ENCODE measurements around the gene STX4.

Gene STX4

GRCh38 chr16:31031276-31031675 lies 2.1 kb upstream of the STX4 start:
- TF ChIP-seq, protein P1, sequence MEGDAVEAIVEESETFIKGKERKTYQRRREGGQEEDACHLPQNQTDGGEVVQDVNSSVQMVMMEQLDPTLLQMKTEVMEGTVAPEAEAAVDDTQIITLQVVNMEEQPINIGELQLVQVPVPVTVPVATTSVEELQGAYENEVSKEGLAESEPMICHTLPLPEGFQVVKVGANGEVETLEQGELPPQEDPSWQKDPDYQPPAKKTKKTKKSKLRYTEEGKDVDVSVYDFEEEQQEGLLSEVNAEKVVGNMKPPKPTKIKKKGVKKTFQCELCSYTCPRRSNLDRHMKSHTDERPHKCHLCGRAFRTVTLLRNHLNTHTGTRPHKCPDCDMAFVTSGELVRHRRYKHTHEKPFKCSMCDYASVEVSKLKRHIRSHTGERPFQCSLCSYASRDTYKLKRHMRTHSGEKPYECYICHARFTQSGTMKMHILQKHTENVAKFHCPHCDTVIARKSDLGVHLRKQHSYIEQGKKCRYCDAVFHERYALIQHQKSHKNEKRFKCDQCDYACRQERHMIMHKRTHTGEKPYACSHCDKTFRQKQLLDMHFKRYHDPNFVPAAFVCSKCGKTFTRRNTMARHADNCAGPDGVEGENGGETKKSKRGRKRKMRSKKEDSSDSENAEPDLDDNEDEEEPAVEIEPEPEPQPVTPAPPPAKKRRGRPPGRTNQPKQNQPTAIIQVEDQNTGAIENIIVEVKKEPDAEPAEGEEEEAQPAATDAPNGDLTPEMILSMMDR (IDR thresholded peaks at IDR 0.05) = no peak
- Histone ChIP-seq H3K27ac (peak overlapping the region; percentile 92), H3K4me3 (ENCODE audit: low read depth in 1 of 2, low read length in 1 of 2) (no peak overlapping the region), H3K4me1 (ENCODE audit: control insufficient read depth in 1 of 2, insufficient read depth in 1 of 2, low read depth in 1 of 2, low read length in 1 of 2) (peaks cover 16 to 26% of the 10 kb centered on the region in 2 experiments), H3K27me3 (no peaks in the 10 kb centered on the region), H3K9me3 (no peaks in the 10 kb centered on the region), H3K36me3 (peaks cover 7% of the 10 kb centered on the region)

DNA sequence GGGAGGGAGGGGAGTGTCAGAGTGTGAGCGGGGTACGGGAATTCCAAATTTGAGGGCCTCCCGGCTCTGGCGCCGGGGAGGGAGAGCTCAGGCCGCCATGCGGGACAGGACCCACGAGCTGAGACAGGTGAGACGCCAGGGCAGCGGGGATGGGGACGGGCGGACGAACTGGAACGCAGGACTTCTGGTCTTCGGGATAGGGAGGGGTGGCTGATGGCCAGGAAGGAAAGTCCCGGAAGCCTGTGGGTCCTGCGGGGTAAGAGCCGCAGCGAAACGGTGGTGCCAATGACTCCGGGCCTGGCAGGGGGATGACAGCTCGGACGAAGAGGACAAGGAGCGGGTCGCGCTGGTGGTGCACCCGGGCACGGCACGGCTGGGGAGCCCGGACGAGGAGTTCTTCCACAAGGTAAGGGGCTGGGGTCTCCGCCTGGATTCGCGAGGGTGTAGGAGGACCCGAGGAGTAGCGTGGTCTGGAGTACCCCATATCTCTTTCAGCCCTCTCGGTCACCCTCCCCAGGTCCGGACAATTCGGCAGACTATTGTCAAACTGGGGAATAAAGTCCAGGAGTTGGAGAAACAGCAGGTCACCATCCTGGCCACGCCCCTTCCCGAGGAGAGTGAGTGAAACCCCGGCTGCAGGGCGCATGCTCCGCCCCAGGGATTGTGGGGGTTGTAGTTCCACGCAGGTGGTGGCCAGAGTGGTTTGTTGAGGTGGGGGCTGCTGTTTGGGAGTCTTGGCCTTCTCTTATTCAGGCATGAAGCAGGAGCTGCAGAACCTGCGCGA lies 543 bp downstream of the STX4 start:
- peak overlapping the region; percentile 92 for H3K27ac ChIP-seq
- H3K4me1 ChIP-seq (ENCODE audit: control insufficient read depth in 1 of 2, insufficient read depth in 1 of 2, low read depth in 1 of 2, low read length in 1 of 2) = peaks cover 20 to 33% of the 10 kb centered on the region in 2 experiments
- peak overlapping the region; percentile 74 to 99 for H3K4me3 ChIP-seq (ENCODE audit: low read depth in 1 of 2, low read length in 1 of 2)
- no peaks in the 10 kb centered on the region for H3K9me3 ChIP-seq
- H3K27me3 ChIP-seq = no peaks in the 10 kb centered on the region
- H3K36me3 ChIP-seq = peaks cover 23% of the 10 kb centered on the region
- TF ChIP-seq, protein P1 (IDR thresholded peaks at IDR 0.05) = no peak

- TF ChIP-seq, protein P1 (IDR thresholded peaks at IDR 0.05) = no peak
- Histone ChIP-seq H3K36me3 (peaks cover 49% of the 10 kb centered on the region), H3K4me1 (ENCODE audit: control insufficient read depth in 1 of 2, insufficient read depth in 1 of 2, low read depth in 1 of 2, low read length in 1 of 2) (peaks cover 20 to 33% of the 10 kb centered on the region in 2 experiments), H3K27ac (peak overlapping the region; percentile 92), H3K27me3 (no peaks in the 10 kb centered on the region), H3K9me3 (no peaks in the 10 kb centered on the region), H3K4me3 (ENCODE audit: low read depth in 1 of 2, low read length in 1 of 2) (no peak overlapping the region)
Measured at GRCh38 chr16:31036691-31037090, 3.3 kb downstream of the STX4 start.

GRCh38 chr16:31038993-31039392 lies 5.6 kb downstream of the STX4 start:
- no peak overlapping the region for H3K4me3 ChIP-seq (ENCODE audit: low read depth in 1 of 2, low read length in 1 of 2)
- H3K36me3 ChIP-seq = peaks cover 70% of the 10 kb centered on the region
- peaks cover 13 to 26% of the 10 kb centered on the region in 2 experiments for H3K4me1 ChIP-seq (ENCODE audit: control insufficient read depth in 1 of 2, insufficient read depth in 1 of 2, low read depth in 1 of 2, low read length in 1 of 2)
- H3K9me3 ChIP-seq = no peaks in the 10 kb centered on the region
- no peak overlapping the region for H3K27ac ChIP-seq
- no peaks in the 10 kb centered on the region for H3K27me3 ChIP-seq
- TF ChIP-seq, protein P1 (IDR thresholded peaks at IDR 0.05) = no peak

DNA sequence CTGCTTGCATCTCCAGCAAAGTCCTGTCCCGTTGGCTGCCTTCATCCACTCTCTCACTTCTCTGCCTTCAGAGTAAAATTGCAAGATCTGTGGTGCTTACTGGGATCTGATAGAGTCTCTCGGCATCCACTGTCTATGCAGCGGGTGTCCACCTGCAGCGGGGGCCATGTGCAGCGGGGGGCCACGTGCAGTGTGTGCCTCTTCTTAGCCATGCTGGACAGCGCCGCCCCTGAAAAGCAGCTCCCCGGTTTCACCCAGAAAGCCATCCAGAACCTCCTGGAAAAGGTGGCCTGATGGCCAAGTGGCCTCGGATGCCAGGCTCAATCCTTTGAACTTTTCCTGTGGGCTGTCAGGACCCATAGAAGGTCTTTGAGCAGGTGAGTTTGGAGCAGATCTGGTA lies 9.5 kb downstream of the STX4 start:
- TF ChIP-seq, protein P1 (IDR thresholded peaks at IDR 0.05) = no peak
- Histone ChIP-seq H3K27ac (no peak overlapping the region), H3K4me3 (ENCODE audit: low read depth in 1 of 2, low read length in 1 of 2) (no peak overlapping the region), H3K9me3 (no peaks in the 10 kb centered on the region), H3K4me1 (ENCODE audit: control insufficient read depth in 1 of 2, insufficient read depth in 1 of 2, low read depth in 1 of 2, low read length in 1 of 2) (no peaks in the 10 kb centered on the region), H3K36me3 (peaks cover 57% of the 10 kb centered on the region), H3K27me3 (no peaks in the 10 kb centered on the region)
